Smooth muscle cell (in vitro differentiated cells): Measurements from ENCODE around the gene DCAF15. TPM values are rescaled to one million over a fixed set of nuclear protein-coding genes. Genes with fewer than 3 reads are reported as not detected.

Source experiments
- DNase-seq: peaks from one replicate; lab custom pipeline; 2025; ENCODE audit not compliant: unreplicated experiment; lab: John Stamatoyannopoulos, UW
- H2AFZ ChIP-seq: fragments of 200-600 bp; sonication (generic); 2 replicates; pipeline ENCODE4 v1.6.0; 2016; ENCODE audit warnings: antibody characterized with exemption, low read depth, mild to moderate bottlenecking
- H3F3A ChIP-seq: fragments of 200-600 bp; sonication (generic); 2 replicates; pipeline ENCODE4 v1.6.0; 2017; ENCODE audit warnings: antibody characterized with exemption, low read depth
- H3K27ac ChIP-seq: fragments of 200-600 bp; sonication (generic); 2 replicates; pipeline ENCODE4 v1.5.1; 2016; ENCODE audit warnings: low read depth, mild to moderate bottlenecking
- H3K27me3 ChIP-seq: fragments of 200-600 bp; sonication (generic); 2 replicates; pipeline ENCODE4 v1.6.1; 2016; ENCODE audit warnings: low read depth, mild to moderate bottlenecking
- H3K36me3 ChIP-seq: fragments of 200-600 bp; sonication (generic); 2 replicates; pipeline ENCODE4 v1.5.1; 2016; ENCODE audit warnings: low read depth
- H3K4me1 ChIP-seq: fragments of 200-600 bp; sonication (generic); 2 replicates; pipeline ENCODE4 v1.5.1; 2016; ENCODE audit warnings: low read depth
- H3K4me2 ChIP-seq: fragments of 200-600 bp; sonication (generic); 2 replicates; pipeline ENCODE4 v1.6.0; 2016; ENCODE audit warnings: mild to moderate bottlenecking
- H3K4me3 ChIP-seq: fragments of 200-600 bp; sonication (generic); 2 replicates; pipeline ENCODE4 v1.5.1; 2016; ENCODE audit warnings: mild to moderate bottlenecking
- H3K79me2 ChIP-seq: fragments of 200-600 bp; sonication (generic); 2 replicates; pipeline ENCODE4 v1.6.0; 2016; ENCODE audit warnings: low read depth, mild to moderate bottlenecking
- H3K9ac ChIP-seq: fragments of 200-600 bp; sonication (generic); 2 replicates; pipeline ENCODE4 v1.6.0; 2016; ENCODE audit warnings: low read depth
- H3K9me3 ChIP-seq: fragments of 200-600 bp; sonication (generic); replicated peaks from 2 replicates; pipeline ENCODE4 v1.5.1; 2016; ENCODE audit warnings: low read depth
- H4K20me1 ChIP-seq: fragments of 200-600 bp; sonication (generic); 2 replicates; pipeline ENCODE4 v1.6.0; 2016; ENCODE audit warnings: low read depth
- WGBS: methylation state at CpG from one replicate; pipeline ENCODE4 v1.1.7; 2016; ENCODE audit warnings: low lambda C conversion rate; 5-methylcytosine and 5-hydroxymethylcytosine counted together
- polyA plus RNA-seq: library from polyadenylated mRNA; unstranded; fragments of >200 nt; fragmentation: Nextera tagmentation; extraction: Ambion mirVana; gene quantifications from 2 replicates; pipeline ENCODE4 v1.2.1, GENCODE V29; 2016
- total RNA-seq: library from RNA; depleted of rRNA; stranded (reverse); fragments of >200 nt; gene quantifications from 2 replicates; pipeline ENCODE4 v1.2.3, GENCODE V29; 2014
- TF ChIP-seq, protein P1 (sequence below): fragments of 200-600 bp; sonication (generic); IDR thresholded peaks from 2 replicates; pipeline ENCODE4 v1.5.1; 2017; ENCODE audit warnings: borderline replicate concordance, mild to moderate bottlenecking, antibody characterized with exemption; ENCODE audit not compliant: insufficient read depth, poor library complexity, severe bottlenecking

The DCAF15 gene
- total and polyA plus RNA-seq, 2 experiments from 2014 or later, result 12.4 to 27.0 TPM

DNA sequence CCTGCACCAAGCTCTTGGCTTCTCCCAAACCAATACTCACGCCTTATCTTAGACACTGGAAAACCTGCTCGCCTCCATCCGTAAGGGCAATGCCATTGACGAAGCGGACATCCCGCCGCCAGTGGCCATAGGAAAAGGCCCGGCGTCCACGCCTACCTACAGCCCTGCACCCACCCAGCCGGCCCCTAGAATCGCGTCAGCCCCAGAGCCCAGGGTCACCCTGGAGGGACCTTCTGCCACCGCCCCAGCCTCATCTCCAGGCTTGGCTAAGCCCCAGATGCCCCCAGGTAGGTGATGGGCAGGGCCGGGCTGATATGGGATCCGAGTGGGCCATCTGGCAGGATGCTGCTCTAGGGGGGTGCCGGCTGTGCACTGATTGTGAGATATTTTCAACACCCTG lies 39.0 kb upstream of the DCAF15 start:
- no peaks in the 10 kb centered on the region for H3F3A ChIP-seq
- TF ChIP-seq, protein P1, sequence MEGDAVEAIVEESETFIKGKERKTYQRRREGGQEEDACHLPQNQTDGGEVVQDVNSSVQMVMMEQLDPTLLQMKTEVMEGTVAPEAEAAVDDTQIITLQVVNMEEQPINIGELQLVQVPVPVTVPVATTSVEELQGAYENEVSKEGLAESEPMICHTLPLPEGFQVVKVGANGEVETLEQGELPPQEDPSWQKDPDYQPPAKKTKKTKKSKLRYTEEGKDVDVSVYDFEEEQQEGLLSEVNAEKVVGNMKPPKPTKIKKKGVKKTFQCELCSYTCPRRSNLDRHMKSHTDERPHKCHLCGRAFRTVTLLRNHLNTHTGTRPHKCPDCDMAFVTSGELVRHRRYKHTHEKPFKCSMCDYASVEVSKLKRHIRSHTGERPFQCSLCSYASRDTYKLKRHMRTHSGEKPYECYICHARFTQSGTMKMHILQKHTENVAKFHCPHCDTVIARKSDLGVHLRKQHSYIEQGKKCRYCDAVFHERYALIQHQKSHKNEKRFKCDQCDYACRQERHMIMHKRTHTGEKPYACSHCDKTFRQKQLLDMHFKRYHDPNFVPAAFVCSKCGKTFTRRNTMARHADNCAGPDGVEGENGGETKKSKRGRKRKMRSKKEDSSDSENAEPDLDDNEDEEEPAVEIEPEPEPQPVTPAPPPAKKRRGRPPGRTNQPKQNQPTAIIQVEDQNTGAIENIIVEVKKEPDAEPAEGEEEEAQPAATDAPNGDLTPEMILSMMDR, result no peak
- WGBS, result 97% methylated on average over 17 of the region's 17 CpGs
- DNase-seq, result no peak
- no peaks in the 10 kb centered on the region for H3K36me3 ChIP-seq
- H3K27me3 ChIP-seq, result no peaks in the 10 kb centered on the region
- H3K79me2 ChIP-seq, result no peaks in the 10 kb centered on the region
- no peak overlapping the region for H3K4me2 ChIP-seq
- H3K9ac ChIP-seq, result no peak overlapping the region
- no peaks in the 10 kb centered on the region for H3K9me3 ChIP-seq
- H3K4me3 ChIP-seq, result no peak overlapping the region
- H4K20me1 ChIP-seq, result no peaks in the 10 kb centered on the region
- H2AFZ ChIP-seq, result no peak overlapping the region
- H3K27ac ChIP-seq, result no peak overlapping the region
- no peaks in the 10 kb centered on the region for H3K4me1 ChIP-seq

DNA sequence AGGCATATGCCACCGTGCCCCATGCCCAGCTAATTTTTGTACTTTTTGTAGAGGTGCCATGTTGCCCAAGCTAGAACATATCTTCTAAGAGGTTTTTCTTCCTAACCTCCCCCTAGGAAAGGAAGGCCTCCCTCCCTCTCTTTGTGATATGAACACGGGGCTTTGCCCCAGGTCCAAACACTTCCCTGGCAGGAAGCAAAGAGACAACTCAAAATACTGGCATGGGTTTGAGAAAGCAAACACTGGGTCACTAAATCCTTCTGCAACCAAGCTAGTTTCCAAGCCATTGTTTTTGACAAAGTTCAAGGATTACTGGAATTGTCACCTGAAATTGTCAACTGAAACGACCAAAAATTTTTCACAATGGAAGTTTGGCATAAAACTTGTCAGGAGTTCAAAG lies 37.5 kb upstream of the DCAF15 start:
- WGBS, result 97% methylated on average over 3 of the region's 3 CpGs
- Histone ChIP-seq H3K27me3 (no peaks in the 10 kb centered on the region), H3K9me3 (no peaks in the 10 kb centered on the region), H3K27ac (no peak overlapping the region), H3F3A (no peaks in the 10 kb centered on the region), H3K36me3 (no peaks in the 10 kb centered on the region), H4K20me1 (no peaks in the 10 kb centered on the region), H3K4me1 (no peaks in the 10 kb centered on the region), H3K4me2 (no peak overlapping the region), H3K9ac (no peak overlapping the region), H2AFZ (no peak overlapping the region), H3K4me3 (no peak overlapping the region), H3K79me2 (no peaks in the 10 kb centered on the region)
- no peak for DNase-seq
- TF ChIP-seq, protein P1, result no peak

DNA sequence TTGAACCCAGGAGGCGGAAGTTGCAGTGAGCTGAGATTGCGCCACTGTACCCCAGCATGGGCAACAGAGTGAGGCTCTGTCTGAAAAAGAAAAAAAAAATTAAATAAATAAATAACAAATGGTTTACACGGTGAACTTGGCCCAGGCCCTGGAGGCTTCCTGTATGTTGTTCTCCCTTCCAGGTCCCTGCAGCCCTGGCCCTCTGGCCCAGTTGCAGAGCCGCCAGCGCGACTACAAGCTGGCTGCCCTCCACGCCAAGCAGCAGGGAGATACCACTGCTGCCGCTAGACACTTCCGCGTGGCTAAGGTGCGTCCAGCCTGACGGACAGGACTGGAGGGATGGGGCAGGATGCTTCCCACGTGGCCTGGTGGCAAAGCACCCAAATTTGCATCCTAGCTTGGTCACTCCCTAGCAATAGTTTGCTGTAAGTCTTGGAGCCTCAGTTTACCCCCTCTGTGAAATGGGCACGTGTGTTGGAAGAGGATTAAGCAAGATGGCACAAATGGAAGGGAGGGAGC lies 34.4 kb upstream of the DCAF15 start:
- no peak overlapping the region for H3K27ac ChIP-seq
- no peaks in the 10 kb centered on the region for H3K9me3 ChIP-seq
- DNase-seq, result no peak
- no peaks in the 10 kb centered on the region for H3K36me3 ChIP-seq
- no peak overlapping the region for H3K4me2 ChIP-seq
- H4K20me1 ChIP-seq, result no peaks in the 10 kb centered on the region
- no peak overlapping the region for H3K4me3 ChIP-seq
- no peaks in the 10 kb centered on the region for H3K4me1 ChIP-seq
- no peak overlapping the region for H2AFZ ChIP-seq
- TF ChIP-seq, protein P1, result no peak
- H3K9ac ChIP-seq, result no peak overlapping the region
- no peaks in the 10 kb centered on the region for H3K79me2 ChIP-seq
- WGBS, result 99% methylated on average over 14 of the region's 14 CpGs
- H3K27me3 ChIP-seq, result no peaks in the 10 kb centered on the region
- no peaks in the 10 kb centered on the region for H3F3A ChIP-seq

DNA sequence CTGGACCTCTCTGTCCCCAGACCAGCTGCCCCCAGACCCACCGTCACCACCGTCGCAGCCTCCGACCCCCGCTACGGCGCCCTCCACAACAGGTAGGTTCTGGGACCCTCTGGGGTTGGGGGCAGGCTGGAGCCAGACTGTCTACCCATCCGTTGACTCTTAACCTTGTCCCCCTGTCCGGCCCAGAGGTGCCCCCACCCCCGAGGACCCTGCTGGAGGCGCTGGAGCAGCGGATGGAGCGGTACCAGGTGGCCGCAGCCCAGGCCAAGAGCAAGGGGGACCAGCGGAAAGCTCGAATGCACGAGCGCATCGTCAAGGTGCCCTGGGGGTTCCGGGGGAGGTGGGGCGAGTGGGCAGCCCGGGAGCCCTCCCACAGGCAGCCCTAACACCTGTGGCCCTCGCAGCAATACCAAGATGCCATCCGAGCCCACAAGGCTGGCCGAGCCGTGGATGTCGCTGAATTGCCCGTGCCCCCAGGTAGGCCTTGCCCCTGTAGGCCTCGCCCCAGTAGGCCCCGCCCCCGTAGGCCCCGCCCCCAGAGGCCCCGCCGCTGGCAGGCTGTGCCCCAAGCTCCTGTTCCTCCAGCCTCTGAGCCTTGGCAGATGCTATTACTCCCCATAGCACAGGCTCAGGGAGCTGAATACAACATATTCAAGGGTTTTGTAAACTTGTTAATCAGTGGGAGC lies 33.4 kb upstream of the DCAF15 start:
- no peak overlapping the region for H3K9ac ChIP-seq
- H3K79me2 ChIP-seq, result no peaks in the 10 kb centered on the region
- no peaks in the 10 kb centered on the region for H3K27me3 ChIP-seq
- DNase-seq, result no peak
- no peak overlapping the region for H3K4me3 ChIP-seq
- H3K4me1 ChIP-seq, result no peaks in the 10 kb centered on the region
- no peak overlapping the region for H2AFZ ChIP-seq
- TF ChIP-seq, protein P1, result no peak
- H3K27ac ChIP-seq, result no peak overlapping the region
- H3K4me2 ChIP-seq, result no peak overlapping the region
- no peaks in the 10 kb centered on the region for H3F3A ChIP-seq
- no peaks in the 10 kb centered on the region for H3K36me3 ChIP-seq
- WGBS, result 90% methylated on average over 29 of the region's 34 CpGs
- H4K20me1 ChIP-seq, result no peaks in the 10 kb centered on the region
- no peaks in the 10 kb centered on the region for H3K9me3 ChIP-seq
